ENCODE measurements around the gene TOMM70. TPM values are rescaled to one million over a fixed set of nuclear protein-coding genes. Genes with fewer than 3 reads are reported as not detected.
A peak's percentile ranks its signal among the peaks of the same experiment; 100 is the strongest.

Gene TOMM70
- total and polyA plus RNA-seq, 2 of the 13 experiments (the other 11 are each of a cell fraction or from before 2014, with no cell fraction given) = 27.0 to 77.2 TPM

DNA sequence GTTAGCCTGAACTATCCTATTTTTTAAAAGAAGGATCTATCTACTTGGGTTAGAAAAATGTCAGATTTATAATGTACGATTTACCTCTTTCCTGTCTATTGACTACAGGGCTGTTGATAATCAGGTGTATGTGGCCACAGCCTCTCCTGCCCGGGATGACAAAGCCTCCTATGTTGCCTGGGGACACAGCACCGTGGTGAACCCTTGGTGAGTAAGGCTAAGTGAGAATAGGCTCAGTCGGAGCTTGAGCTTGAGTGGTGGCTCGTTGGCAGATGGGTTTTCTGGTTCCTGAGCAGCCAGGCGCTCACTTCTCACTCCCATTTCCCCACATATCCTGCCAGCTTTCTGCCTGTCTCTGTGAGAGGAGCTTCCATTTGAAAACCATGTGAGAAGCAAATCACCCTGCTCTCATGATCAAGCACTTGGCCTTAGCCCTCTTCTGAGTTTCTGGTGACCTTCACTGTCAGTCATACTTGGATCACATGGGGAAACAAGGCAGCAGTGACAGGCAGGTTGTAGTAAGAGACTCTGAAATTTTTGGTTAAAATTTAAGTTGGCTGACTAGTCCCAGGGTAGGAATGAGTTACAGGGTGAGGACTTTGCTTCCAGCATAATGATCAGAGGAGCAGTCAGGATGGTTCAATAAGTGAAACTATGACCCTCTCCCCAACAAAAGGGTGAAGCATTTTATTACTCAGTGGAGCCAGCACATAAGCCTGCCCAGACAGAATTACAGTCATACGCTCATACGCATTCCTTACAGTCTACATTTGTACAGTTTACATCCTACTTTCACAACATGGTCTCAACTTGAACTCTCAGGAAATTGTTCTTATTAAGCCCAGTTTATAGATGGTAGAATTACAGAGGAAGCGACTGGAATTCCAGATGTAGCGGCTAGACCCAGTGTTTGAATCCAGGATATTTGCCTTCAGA, 48.3 kb downstream of the TOMM70 start (continued):
- TF ChIP-seq, protein P1, sequence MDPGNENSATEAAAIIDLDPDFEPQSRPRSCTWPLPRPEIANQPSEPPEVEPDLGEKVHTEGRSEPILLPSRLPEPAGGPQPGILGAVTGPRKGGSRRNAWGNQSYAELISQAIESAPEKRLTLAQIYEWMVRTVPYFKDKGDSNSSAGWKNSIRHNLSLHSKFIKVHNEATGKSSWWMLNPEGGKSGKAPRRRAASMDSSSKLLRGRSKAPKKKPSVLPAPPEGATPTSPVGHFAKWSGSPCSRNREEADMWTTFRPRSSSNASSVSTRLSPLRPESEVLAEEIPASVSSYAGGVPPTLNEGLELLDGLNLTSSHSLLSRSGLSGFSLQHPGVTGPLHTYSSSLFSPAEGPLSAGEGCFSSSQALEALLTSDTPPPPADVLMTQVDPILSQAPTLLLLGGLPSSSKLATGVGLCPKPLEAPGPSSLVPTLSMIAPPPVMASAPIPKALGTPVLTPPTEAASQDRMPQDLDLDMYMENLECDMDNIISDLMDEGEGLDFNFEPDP (CRISPR knock-in tag; conservative IDR thresholded peaks at IDR 0.05) = no peak
- TF ChIP-seq CHCHD3 (CRISPR knock-in tag; IDR thresholded peaks at IDR 0.05) (no peak), ZNF549 (CRISPR knock-in tag; IDR thresholded peaks at IDR 0.05) (no peak), PHF21A (CRISPR knock-in tag; IDR thresholded peaks at IDR 0.05) (peak; percentile 34; the same call in 1 of the 2 replicates), IKZF1 (IDR thresholded peaks at IDR 0.05) (no peak), HNF4A (CRISPR knock-in tag; IDR thresholded peaks at IDR 0.05) (peak; percentile 42; the same call in 1 of the 2 replicates), PHB2 (IDR thresholded peaks at IDR 0.05; ENCODE audit: partially characterized antibody) (no peak), MYC (CRISPR knock-in tag; IDR thresholded peaks at IDR 0.05; ENCODE audit: borderline replicate concordance) (no peak), ZNF768 (CRISPR knock-in tag; IDR thresholded peaks at IDR 0.05) (no peak), ZNF20 (CRISPR knock-in tag; IDR thresholded peaks at IDR 0.05) (no peak), TOE1 (CRISPR knock-in tag; IDR thresholded peaks at IDR 0.05) (no peak), ZSCAN25 (CRISPR knock-in tag; IDR thresholded peaks at IDR 0.05) (no peak), NR1H2 (CRISPR knock-in tag; IDR thresholded peaks at IDR 0.05; ENCODE audit: borderline replicate concordance, low read depth) (no peak), GABPA (IDR thresholded peaks at IDR 0.05; ENCODE audit: low read depth, low read length) (no peak), GABPA (CRISPR knock-in tag; IDR thresholded peaks at IDR 0.05; ENCODE audit: low read depth) (no peak), ZNF281 (CRISPR knock-in tag; IDR thresholded peaks at IDR 0.05; ENCODE audit: borderline replicate concordance) (no peak), ZNF136 (CRISPR knock-in tag; IDR thresholded peaks at IDR 0.05; ENCODE audit: low read depth) (0 out of 2 replicates have a peak, but pooled peaks have one; percentile 31), ZNF607 (CRISPR knock-in tag; IDR thresholded peaks at IDR 0.05; ENCODE audit: borderline replicate concordance) (no peak), ZNF878 (CRISPR knock-in tag; IDR thresholded peaks at IDR 0.05) (no peak), PCBP1 (IDR thresholded peaks at IDR 0.05; ENCODE audit: borderline replicate concordance, low read depth, low read length) (no peak), IRF2 (CRISPR knock-in tag; IDR thresholded peaks at IDR 0.05) (no peak), KDM5B (CRISPR knock-in tag; IDR thresholded peaks at IDR 0.05; ENCODE audit: borderline replicate concordance) (no peak), PAWR (CRISPR knock-in tag; IDR thresholded peaks at IDR 0.05; ENCODE audit: borderline replicate concordance) (no peak), PHF5A (CRISPR knock-in tag; IDR thresholded peaks at IDR 0.05; ENCODE audit: low read depth, unreplicated experiment) (no peak), ZNF292 (CRISPR knock-in tag; IDR thresholded peaks at IDR 0.05; ENCODE audit: borderline replicate concordance, low read depth) (peak; percentile 75; the same call in 1 of the 2 replicates), ELF1 (CRISPR knock-in tag; IDR thresholded peaks at IDR 0.05) (no peak)
- TF ChIP-seq, protein P2, sequence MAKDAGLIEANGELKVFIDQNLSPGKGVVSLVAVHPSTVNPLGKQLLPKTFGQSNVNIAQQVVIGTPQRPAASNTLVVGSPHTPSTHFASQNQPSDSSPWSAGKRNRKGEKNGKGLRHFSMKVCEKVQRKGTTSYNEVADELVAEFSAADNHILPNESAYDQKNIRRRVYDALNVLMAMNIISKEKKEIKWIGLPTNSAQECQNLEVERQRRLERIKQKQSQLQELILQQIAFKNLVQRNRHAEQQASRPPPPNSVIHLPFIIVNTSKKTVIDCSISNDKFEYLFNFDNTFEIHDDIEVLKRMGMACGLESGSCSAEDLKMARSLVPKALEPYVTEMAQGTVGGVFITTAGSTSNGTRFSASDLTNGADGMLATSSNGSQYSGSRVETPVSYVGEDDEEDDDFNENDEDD (CRISPR knock-in tag; IDR thresholded peaks at IDR 0.05; ENCODE audit: borderline replicate concordance) = no peak
